Measurements from ENCODE around the gene CDC16.

DNA sequence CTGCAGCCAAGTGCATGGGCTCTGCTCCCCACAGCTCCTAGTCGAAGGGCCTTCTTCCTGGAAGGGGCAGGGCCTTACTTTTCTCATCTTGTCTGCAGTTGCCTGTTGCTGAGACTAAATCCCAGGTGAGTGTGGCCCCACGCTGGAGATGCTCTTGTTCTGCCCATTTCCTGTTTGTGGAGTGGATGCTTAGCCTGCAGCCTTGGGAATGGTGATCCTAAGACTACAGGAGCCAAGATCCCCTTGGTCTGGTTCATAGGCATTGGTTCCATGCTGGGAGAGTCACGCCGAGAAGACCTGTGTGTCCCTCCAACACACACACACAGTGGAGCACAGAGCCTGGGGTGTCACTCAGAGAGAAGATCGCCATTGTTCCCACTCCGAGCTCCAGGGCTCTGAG is 32.1 kb upstream of the CDC16 start:
- TF ChIP-seq POLR2A (IDR thresholded peaks at IDR 0.05; ENCODE audit: low read depth, low read length) (no peak), POLR2AphosphoS5 (IDR thresholded peaks at IDR 0.05; ENCODE audit: low read depth, low read length) (no peak), TAF1 (IDR thresholded peaks at IDR 0.05; ENCODE audit: low read depth, low read length) (no peak), POU2F2 (IDR thresholded peaks at IDR 0.05; ENCODE audit: low read depth, low read length) (no peak)

Data from GM12891 (cell line).